GM18508 (cell line): Measurements from ENCODE around the gene DGKG.

Source experiments
- ATAC-seq: cut with Tn5 transposase; IDR thresholded peaks from one replicate; pipeline ENCODE4 v1.9.1; 2021; ENCODE audit warnings: moderate number of reproducible peaks; ENCODE audit not compliant: insufficient read depth, unreplicated experiment

DGKG gene

GRCh38 chr3:186248850-186249249, 113.2 kb downstream of the DGKG start:
- ATAC-seq = no peak

DNA sequence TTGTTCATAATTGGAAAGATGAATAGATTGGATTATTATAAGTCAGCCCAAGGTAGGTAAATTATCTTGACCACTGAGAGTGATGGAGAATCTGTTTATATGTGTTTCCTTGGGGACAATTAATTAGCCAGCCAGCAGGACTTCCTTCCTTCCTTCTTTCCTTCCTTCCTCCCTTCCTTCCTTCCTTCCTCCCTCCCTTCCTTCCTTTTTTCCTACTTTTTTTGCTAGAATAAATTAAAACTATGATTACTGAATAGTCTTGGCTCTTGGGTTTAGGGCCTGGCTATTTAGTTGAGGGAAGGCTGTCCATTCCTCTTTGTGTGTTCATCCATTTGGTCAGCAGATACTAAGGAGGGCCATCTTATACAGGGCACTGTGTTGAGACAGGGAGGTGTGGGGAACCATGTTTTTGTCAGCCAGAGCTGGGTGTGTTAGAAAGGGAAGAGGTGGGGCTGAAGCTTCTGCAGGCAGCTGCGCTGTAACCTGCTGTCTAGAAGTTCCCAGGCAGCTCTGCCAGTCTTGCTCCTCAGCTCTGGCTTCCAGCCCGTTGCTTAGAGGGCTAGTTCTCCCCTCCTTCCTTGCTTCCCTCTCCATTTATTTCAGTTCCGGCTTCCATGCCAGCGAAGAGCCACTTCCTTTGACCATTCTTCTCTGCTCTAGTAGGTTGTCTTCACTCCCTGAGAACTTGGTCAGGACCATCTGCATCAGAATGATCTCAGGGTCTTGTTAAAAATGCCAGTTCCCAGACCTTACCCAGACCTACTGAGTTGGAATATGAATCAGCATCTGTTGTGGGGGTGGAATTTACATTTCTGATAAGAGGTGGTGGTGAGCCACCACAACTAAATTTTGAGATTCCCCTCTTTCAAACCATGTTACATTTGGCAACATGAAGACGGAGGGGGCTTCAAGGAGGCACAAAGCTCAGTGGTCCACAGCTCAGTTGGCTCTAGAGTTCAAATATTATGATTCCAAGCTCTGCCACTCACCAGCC, 113.9 kb downstream of the DGKG start:
- ATAC-seq = no peak

DNA sequence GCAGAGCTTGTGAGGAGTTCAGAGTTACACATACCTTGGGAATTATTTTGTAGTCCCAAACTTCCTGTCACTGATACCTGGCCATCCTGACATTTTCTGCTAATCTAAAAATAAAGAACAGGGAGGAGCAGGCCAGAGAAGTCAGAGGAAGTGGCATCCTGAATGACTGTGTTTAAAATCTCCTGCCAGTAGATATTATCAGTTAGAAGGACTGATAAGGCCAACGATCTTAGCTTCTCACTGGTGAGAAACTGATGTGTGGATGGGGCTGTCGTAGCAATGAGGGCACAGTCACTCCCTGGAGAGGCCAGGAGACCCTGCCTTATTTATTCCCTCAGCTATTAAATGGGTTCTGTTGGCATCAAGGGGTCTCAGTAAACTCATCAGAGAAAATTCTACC, 115.1 kb downstream of the DGKG start:
- no peak for ATAC-seq

- no peak for ATAC-seq
These were observed 118.0 kb downstream of the DGKG start for GRCh38 chr3:186244016-186244415.

DNA sequence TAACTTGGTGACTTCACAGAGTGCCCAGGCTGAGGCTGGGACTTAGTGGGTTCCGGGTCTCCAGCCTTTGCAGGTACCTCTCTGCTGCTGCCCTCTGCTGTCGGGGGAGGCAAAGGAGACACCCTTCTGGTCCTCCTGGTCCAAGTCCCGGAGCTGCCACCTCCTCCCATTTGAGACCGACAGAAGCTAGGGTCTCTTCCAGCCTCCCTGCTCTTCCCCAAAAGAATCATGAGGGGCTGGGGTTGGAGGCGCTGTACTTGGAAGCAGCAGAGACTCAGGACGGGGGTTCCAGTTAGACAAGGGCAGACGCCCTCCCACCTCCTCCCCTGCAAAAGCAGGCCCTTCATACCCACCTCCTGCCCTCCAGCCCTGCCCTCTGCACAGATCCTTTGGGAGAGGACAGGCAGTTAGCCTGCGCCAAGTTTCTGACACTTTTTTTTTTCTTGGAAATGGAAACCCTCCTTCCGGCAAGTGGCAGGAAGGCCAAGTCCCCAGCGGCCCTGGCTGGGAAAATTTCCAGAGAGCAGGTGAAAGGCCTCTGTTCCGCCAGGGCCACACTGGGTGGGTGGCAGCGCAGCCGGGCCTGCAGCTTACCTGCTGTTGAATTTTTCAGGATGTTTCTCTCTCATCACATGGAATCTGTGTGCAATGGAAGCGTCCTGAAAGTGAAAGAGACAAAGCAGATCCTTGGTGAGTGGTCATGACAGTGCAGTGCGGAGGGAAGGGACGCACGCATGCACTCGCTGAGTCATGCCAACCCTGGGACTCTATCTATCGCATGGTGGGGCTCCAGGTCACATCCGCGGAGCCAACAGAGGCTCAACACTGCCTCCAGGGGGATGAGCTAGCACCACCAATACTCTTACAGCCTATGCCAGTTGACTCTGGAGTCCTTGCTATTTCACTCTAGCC, 119.9 kb downstream of the DGKG start:
- peak; percentile 59 for ATAC-seq

GRCh38 chr3:186239321-186239720, 122.7 kb downstream of the DGKG start:
- ATAC-seq = no peak

DNA sequence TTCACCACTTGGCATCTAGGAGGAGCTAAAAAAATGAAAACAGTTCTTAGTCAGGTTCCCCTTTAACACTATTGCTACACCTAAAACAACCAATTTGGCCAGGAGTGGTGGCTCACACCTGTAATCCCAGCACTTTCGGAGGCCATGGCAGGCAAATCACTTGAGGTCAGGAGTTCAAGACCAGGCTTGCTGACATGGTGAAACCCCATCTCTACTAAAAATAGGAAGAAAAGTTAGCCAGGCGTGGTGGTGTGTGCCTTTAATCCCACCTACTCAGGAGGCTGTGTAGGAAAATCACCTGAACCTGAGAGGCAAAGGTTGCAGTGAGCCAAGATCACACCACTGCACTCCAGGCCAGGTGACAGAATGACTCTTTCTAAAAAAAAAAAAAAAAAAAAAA, 124.1 kb downstream of the DGKG start:
- ATAC-seq = no peak

- no peak for ATAC-seq
These were observed 125.5 kb downstream of the DGKG start for GRCh38 chr3:186236357-186237020.

GRCh38 chr3:186235554-186235953, 126.5 kb downstream of the DGKG start:
- ATAC-seq = no peak

DNA sequence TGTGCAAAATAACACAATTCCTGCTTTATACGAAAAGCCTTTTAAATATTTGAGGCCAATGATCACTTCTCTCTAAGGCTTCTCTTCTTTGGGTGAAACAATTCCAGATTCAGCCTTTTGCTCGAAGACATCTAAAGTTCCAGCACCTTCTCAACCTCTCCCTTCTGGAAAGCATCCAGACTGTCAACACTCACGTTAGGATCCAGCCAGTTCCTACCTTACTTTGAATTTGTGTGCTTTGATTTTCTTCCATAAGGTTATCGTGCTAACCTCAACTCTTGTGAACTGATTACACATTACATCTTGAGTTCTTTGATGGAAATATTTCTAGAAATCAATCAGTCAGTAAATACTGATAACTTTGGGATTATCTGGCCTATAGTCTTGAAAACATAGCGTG, 127.9 kb downstream of the DGKG start:
- no peak for ATAC-seq

DNA sequence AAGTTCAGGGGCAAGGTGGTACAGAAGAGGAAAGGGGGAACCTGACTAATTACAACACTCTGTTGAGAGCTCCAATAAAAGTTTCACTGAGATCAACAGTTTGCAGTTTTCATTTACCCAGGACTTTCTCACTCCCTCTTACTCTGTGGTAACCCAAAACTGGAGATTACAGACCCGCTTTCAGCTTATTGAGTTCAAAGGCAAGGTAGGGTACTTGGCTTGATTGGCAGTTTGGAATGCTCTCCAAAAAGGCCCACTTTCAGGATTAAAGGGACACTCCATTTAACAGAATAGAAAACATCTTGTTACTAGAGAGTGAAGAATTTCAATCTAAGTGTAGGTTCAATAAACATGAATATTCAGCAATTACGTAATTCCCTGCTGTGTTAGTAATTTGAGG, 135.6 kb downstream of the DGKG start:
- no peak for ATAC-seq

- ATAC-seq = no peak
These were observed 136.4 kb downstream of the DGKG start for GRCh38 chr3:186225603-186226002.

DNA sequence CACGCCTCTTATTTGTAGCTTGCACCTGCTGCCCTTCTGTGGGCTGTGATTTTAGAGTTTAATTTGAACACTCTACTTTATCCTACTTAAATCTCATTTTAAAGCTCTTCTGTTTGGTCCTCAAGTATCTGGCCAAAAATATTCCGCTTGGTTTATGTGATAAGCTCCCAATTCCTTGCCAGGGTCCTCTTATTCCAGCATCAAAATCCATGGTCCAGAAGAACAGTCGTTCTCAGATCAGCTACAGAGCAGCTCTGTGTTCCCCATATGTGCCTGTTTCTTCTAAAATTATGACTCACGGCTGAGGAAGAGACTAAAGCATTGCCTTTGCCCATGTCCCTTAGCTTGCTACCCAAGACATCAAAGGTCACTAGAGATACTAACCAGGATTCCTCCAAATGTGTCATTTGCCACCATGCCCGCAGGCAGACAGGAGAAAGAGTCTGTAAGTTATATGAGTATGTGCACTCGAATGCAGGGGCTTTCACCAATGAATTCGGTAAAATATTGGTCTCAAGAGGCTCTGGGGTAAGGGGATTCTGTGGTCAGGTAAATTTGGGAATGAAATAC, 137.9 kb downstream of the DGKG start:
- no peak for ATAC-seq

DNA sequence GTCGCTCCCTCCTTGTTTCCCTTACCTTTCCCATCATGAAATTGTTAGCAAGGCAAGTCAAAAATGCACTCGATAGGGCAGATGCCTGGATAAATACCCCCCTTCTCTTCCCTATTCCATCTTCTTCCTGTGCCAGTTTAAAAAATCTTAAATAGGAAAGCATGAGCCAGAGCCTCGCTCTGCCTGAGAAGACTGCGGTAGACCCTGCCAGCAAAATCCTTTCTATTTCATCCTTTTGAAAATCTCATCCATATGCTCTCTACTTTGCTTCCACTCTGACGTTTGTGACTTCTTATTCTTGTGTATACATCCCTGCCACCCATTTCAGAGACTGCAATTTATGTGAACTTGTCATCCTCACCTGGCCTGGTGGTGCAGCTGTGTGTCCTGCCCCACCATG, 138.6 kb downstream of the DGKG start:
- ATAC-seq = no peak

DNA sequence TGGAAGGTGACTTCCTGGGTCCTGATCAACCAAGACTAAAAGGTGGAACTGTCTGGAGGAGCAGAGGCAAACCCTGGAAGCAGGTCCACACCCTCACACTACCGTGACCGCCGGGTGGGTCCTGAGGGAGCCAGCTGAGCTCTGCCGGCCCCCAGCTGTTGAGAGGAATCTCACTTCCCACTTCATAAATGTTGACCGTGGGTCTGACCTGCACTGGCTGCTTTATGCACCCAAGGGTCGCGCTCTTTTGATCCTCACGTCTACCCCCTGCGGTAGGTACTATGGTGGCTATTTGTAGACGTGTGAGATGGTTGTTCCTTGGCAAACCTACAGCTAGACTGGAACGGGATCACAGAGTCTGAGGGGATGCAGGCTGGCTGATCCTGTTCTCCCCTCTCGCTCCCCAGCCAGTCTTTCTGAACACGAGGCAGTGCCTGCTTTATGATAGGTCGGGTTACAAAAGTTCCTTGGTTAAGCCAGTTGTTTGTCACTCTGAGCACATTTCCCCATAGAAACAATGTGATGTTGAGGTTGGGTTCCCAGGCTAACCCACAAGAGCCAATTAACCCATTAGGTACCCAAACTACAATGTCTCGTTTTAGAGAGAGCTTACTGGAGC, 140.2 kb downstream of the DGKG start:
- no peak for ATAC-seq

- ATAC-seq = no peak
These were observed 141.0 kb downstream of the DGKG start for GRCh38 chr3:186220911-186221645.

GRCh38 chr3:186220365-186220764, 141.7 kb downstream of the DGKG start:
- ATAC-seq = no peak

DNA sequence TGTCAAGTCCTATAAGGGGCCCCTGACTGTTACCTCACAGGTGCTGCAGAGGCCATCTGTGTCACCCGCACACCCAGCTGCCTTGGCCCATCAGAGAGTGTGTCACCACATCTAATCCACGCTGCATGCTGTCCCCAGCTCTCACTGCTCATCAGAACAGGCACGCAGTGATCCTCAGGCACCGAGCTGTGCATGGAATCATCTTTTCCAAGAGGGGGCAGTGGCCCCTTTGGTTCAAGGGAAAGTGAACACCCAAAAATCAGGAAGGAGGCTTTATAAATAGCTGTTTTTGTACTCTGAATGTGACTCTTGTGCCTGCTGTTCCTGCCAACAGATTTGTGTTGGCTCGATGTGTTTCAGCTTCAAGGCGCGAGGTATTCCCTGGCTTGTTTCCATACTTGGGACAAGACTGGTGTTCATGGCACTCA, 142.8 kb downstream of the DGKG start:
- no peak for ATAC-seq

GRCh38 chr3:186218421-186218820, 143.6 kb downstream of the DGKG start:
- ATAC-seq = no peak
